AG04449 (cell line): ENCODE data around the gene ANKRD49.
A peak's percentile ranks its signal among the peaks of the same experiment; 100 is the strongest.

Experiments used
- CTCF ChIA-PET: fragments of 350-600 bp; formaldehyde crosslinking; extraction: SDS; loops from one replicate; lab custom pipeline; 2021; ENCODE audit warnings: antibody characterized with exemption; lab: Yijun Ruan, JAX
- POLR2A ChIA-PET: fragments of 400-600, 350-600 bp; formaldehyde crosslinking; extraction: SDS; loops from one replicate; lab custom pipeline; 2020; ENCODE audit warnings: antibody characterized with exemption, inconsistent platforms; lab: Yijun Ruan, JAX
- DNase-seq: peaks from one replicate; pipeline ENCODE4 v3.0.0-alpha.2; 2010; ENCODE audit warnings: low read depth, low spot score
- H3K4me3 ChIP-seq: 2 replicates; pipeline ENCODE4 v1.5.1; 2011; ENCODE audit warnings: low read depth, mild to moderate bottlenecking, control low read depth, low read length
- CTCF ChIP-seq: IDR thresholded peaks from one replicate; pipeline ENCODE4 v1.5.1; 2011; ENCODE audit warnings: mild to moderate bottlenecking, moderate library complexity, low read length, control low read depth, inconsistent platforms; ENCODE audit not compliant: insufficient read depth; ENCODE audit errors: missing control alignments

ANKRD49 gene

GRCh38 chr11:94472916-94473799, 20.6 kb upstream of the ANKRD49 start:
- ChIA-PET POLR2A (no interaction called here), CTCF (no interaction called here)
- no peak for TF ChIP-seq CTCF
- no peak overlapping the region for H3K4me3 ChIP-seq
- no peak for DNase-seq

GRCh38 chr11:94477624-94478023, 16.2 kb upstream of the ANKRD49 start:
- no peak overlapping the region for H3K4me3 ChIP-seq
- DNase-seq: no peak
- ChIA-PET CTCF (interaction anchor here (0.8 kb wide), 1 partner anchor 582 kb away, joined by 3 read pairs; no protein-coding TSS in a partner anchor), POLR2A (interaction anchor here (0.5 kb wide), 1 partner anchor 693 kb away, joined by 3 read pairs; the partner anchor contains the start of gene MED17)
- no peak for TF ChIP-seq CTCF

GRCh38 chr11:94481342-94481741, 12.4 kb upstream of the ANKRD49 start:
- ChIA-PET CTCF (no interaction called here), POLR2A (no interaction called here)
- no peak for TF ChIP-seq CTCF
- no peak for DNase-seq
- no peak overlapping the region for H3K4me3 ChIP-seq

- CTCF ChIA-PET: interaction anchor here (0.5 to 1.3 kb wide), 2 partner anchors 120 to 591 kb away, joined by 3 read pairs; no protein-coding TSS in a partner anchor
- H3K4me3 ChIP-seq: no peak overlapping the region
- POLR2A ChIA-PET: no interaction called here
- TF ChIP-seq CTCF: no peak
- no peak for DNase-seq
Observed at GRCh38 chr11:94486068-94486467, 7.7 kb upstream of the ANKRD49 start.

GRCh38 chr11:94494126-94494680, 419 bp downstream of the ANKRD49 start:
- TF ChIP-seq CTCF: no peak

GRCh38 chr11:94500181-94500580, 6.4 kb downstream of the ANKRD49 start:
- ChIA-PET CTCF (interaction anchor here (0.6 to 8.7 kb wide), 4 partner anchors 12 to 605 kb away, joined by 3 to 147 read pairs (median 8); no protein-coding TSS in a partner anchor), POLR2A (no interaction called here)
- DNase-seq: no peak
- no peak for TF ChIP-seq CTCF
- H3K4me3 ChIP-seq: no peak overlapping the region

More at GRCh38 chr11:94494126-94494680, 419 bp downstream of the ANKRD49 start:
- POLR2A ChIA-PET: no interaction called here
- CTCF ChIA-PET: interaction anchor here (1.0 to 2.4 kb wide), 4 partner anchors 9 to 599 kb away, joined by 3 to 12 read pairs (median 4); no protein-coding TSS in a partner anchor
- DNase-seq: no peak
- peak overlapping the region; percentile 88 for H3K4me3 ChIP-seq
